Osteocyte (in vitro differentiated cells): ENCODE results near the gene BCAR1. TPM values are rescaled to one million over a fixed set of nuclear protein-coding genes. Genes with fewer than 3 reads are reported as not detected.

ENCODE experiments used
- DNase-seq: peaks from one replicate; pipeline ENCODE4 v3.0.0; 2021; ENCODE audit warnings: mixed read lengths; ENCODE audit not compliant: unreplicated experiment; ENCODE audit errors: extremely low spot score
- H3K27ac Mint-ChIP-seq: one replicate; pipeline ENCODE4 v1.8.0; 2021; ENCODE audit warnings: mild to moderate bottlenecking, mixed read lengths; ENCODE audit not compliant: unreplicated experiment
- H3K27me3 Mint-ChIP-seq: one replicate; pipeline ENCODE4 v1.8.0; 2021; ENCODE audit warnings: mixed read lengths; ENCODE audit not compliant: unreplicated experiment
- H3K36me3 Mint-ChIP-seq: one replicate; pipeline ENCODE4 v1.8.0; 2021; ENCODE audit warnings: mixed read lengths; ENCODE audit not compliant: unreplicated experiment
- H3K4me1 Mint-ChIP-seq: one replicate; pipeline ENCODE4 v1.8.0; 2021; ENCODE audit warnings: mixed read lengths; ENCODE audit not compliant: unreplicated experiment
- H3K4me3 Mint-ChIP-seq: one replicate; pipeline ENCODE4 v1.8.0; 2021; ENCODE audit warnings: mild to moderate bottlenecking, moderate library complexity, mixed read lengths; ENCODE audit not compliant: unreplicated experiment
- H3K9me3 Mint-ChIP-seq: one replicate; pipeline ENCODE4 v1.8.0; 2021; ENCODE audit warnings: mixed read lengths; ENCODE audit not compliant: unreplicated experiment
- total RNA-seq: library from RNA; stranded (reverse); gene quantifications from 2 replicates; pipeline ENCODE4 v1.2.1, GENCODE V29; 2021
- TF ChIP-seq, protein P1 (sequence below): fragments of 200-600 bp; sonication (generic); IDR thresholded peaks from 2 replicates; pipeline ENCODE4 v1.5.0; 2021; ENCODE audit warnings: antibody characterized with exemption, mild to moderate bottlenecking, moderate library complexity

Gene BCAR1
- total RNA-seq, 1 donor from 2014 or later = 138 TPM

DNA sequence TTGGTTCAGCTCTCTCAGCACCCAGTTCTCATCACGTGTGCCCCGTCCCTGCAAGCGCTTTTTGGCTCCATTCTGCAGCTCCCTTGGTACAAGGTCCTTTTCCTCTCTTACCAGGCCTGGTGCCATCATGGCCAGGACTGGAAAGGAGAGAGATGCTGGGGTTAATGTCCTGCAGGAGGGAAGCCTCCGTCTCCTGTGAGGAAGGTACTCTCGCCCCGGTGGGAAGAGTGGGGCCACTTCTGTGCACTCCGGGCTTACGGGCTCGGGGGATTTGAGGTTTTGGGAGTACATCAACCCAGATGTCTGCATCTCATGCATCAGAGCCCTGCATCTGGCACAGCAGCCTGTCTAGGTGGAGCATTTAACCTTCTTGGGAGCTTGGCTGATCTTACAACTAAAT is 54.6 kb downstream of the BCAR1 start:
- no peak overlapping the region for H3K4me3 Mint-ChIP-seq
- no peak for DNase-seq
- no peak overlapping the region for H3K27ac Mint-ChIP-seq
- peaks cover 3% of the 10 kb centered on the region for H3K4me1 Mint-ChIP-seq
- H3K36me3 Mint-ChIP-seq = no peaks in the 10 kb centered on the region
- H3K9me3 Mint-ChIP-seq = no peaks in the 10 kb centered on the region
- TF ChIP-seq, protein P1, sequence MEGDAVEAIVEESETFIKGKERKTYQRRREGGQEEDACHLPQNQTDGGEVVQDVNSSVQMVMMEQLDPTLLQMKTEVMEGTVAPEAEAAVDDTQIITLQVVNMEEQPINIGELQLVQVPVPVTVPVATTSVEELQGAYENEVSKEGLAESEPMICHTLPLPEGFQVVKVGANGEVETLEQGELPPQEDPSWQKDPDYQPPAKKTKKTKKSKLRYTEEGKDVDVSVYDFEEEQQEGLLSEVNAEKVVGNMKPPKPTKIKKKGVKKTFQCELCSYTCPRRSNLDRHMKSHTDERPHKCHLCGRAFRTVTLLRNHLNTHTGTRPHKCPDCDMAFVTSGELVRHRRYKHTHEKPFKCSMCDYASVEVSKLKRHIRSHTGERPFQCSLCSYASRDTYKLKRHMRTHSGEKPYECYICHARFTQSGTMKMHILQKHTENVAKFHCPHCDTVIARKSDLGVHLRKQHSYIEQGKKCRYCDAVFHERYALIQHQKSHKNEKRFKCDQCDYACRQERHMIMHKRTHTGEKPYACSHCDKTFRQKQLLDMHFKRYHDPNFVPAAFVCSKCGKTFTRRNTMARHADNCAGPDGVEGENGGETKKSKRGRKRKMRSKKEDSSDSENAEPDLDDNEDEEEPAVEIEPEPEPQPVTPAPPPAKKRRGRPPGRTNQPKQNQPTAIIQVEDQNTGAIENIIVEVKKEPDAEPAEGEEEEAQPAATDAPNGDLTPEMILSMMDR = no peak
- H3K27me3 Mint-ChIP-seq = peaks cover 14% of the 10 kb centered on the region

DNA sequence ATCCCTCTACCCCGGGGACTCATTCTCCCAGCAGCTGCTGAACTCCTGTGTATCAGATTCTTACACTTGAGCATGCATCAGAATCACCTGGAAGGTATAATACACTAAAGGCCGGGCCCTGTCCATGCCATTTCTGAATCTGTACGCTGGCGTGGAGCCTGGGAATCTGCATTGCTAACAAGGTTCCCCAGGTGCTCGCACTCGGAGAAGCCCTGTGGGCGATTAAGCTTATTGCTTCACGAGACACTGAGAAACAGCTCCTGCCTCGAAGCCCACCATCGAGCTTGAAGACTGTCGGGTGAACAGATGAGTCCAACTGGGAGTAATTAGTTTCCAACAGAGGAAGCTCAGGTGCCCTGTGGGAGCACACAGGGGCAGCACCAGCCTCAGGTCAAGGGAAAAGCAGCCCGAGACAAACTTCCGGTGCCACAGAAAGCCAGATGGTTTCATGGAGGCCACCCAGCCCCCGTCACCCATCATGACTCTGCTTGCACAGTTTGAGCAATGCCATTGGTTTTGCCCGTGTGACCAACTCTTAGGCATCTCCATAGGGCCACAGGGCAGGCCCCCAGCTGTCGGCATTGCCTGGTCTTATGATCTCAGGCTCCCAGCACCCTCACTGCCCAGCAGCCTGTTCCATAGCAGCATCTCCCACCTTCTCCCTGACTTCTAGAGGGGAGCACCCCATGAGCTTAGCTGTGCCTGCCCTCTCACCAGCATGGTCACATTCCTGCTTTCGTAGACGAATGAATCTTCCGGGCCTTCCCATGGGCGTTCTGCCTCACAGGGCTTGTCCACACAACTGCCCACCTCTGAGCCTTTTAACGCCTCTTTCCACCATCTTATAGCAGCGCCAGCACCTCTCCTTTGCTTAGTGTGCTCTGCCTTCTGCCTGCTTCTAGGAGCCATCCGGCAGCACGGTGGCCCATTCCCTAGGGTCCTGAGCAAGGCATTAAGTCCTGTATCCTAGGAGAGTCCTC is 55.3 kb downstream of the BCAR1 start:
- no peak for DNase-seq
- no peaks in the 10 kb centered on the region for H3K36me3 Mint-ChIP-seq
- H3K4me3 Mint-ChIP-seq = no peak overlapping the region
- H3K27ac Mint-ChIP-seq = no peak overlapping the region
- H3K9me3 Mint-ChIP-seq = no peaks in the 10 kb centered on the region
- peaks cover 3% of the 10 kb centered on the region for H3K4me1 Mint-ChIP-seq
- H3K27me3 Mint-ChIP-seq = peaks cover 14% of the 10 kb centered on the region
- TF ChIP-seq, protein P1 = no peak

GRCh38 chr16:75193730-75194444 is 57.5 kb downstream of the BCAR1 start:
- Mint-ChIP-seq H3K4me1 (peaks cover 3% of the 10 kb centered on the region), H3K27ac (no peak overlapping the region), H3K4me3 (no peak overlapping the region), H3K36me3 (no peaks in the 10 kb centered on the region), H3K27me3 (peaks cover 23% of the 10 kb centered on the region), H3K9me3 (no peaks in the 10 kb centered on the region)
- TF ChIP-seq, protein P1 = no peak
- DNase-seq = peak; percentile 75

GRCh38 chr16:75193265-75193650 is 58.2 kb downstream of the BCAR1 start:
- H3K9me3 Mint-ChIP-seq = no peaks in the 10 kb centered on the region
- no peak overlapping the region for H3K4me3 Mint-ChIP-seq
- no peak overlapping the region for H3K27ac Mint-ChIP-seq
- peaks cover 3% of the 10 kb centered on the region for H3K4me1 Mint-ChIP-seq
- no peak for DNase-seq
- TF ChIP-seq, protein P1 = no peak
- H3K36me3 Mint-ChIP-seq = no peaks in the 10 kb centered on the region
- peaks cover 23% of the 10 kb centered on the region for H3K27me3 Mint-ChIP-seq
